HCT116 (cell line): ENCODE results near the gene CSNK2B.

ENCODE experiments used
- CEBPB ChIP-seq: IDR thresholded peaks from 2 replicates; pipeline ENCODE4 v1.6.1; 2012; ENCODE audit warnings: low read depth
- EZH2 ChIP-seq: fragments of 200-600 bp; sonication (generic); IDR thresholded peaks from 2 replicates; pipeline ENCODE4 v1.6.1; 2017; ENCODE audit warnings: antibody characterized with exemption, mixed run types
- EZH2phosphoT487 ChIP-seq: fragments of 200-600 bp; IDR thresholded peaks from 2 replicates; pipeline ENCODE4 v1.6.1; 2018; ENCODE audit warnings: antibody characterized with exemption, borderline replicate concordance
- JUND ChIP-seq: IDR thresholded peaks from 2 replicates; pipeline ENCODE4 v1.6.1; 2012
- POLR2A ChIP-seq: IDR thresholded peaks from 2 replicates; pipeline ENCODE4 v1.7.0; 2011; ENCODE audit warnings: borderline replicate concordance; ENCODE audit not compliant: insufficient read depth, insufficient read length; ENCODE audit errors: extremely low read depth
- POLR2AphosphoS5 ChIP-seq: IDR thresholded peaks from 2 replicates; pipeline ENCODE4 v1.6.1; 2011; ENCODE audit warnings: mild to moderate bottlenecking, low read depth, low read length, moderate library complexity
- RAD21 ChIP-seq: IDR thresholded peaks from 2 replicates; pipeline ENCODE4 v1.6.1; 2012; ENCODE audit warnings: low read depth, mild to moderate bottlenecking
- SRF ChIP-seq: IDR thresholded peaks from 2 replicates; pipeline ENCODE4 v1.6.1; 2012; ENCODE audit warnings: low read depth
- TF ChIP-seq, protein P1 (sequence below), 3 experiments: fragments of 200-600 bp in 1 of 3; sonication (generic) in 1 of 3; IDR thresholded peaks in 2 of 3; conservative IDR thresholded peaks in 1 of 3; 2 replicates each; pipeline ENCODE4 v1.5.1; 2012 to 2017; ENCODE audit warnings: low read depth in 2 of 3, low read length in 2 of 3, antibody characterized with exemption in 1 of 3, borderline replicate concordance in 1 of 3, control low read depth in 1 of 3, mild to moderate bottlenecking in 1 of 3, mixed read lengths in 1 of 3, mixed run types in 1 of 3, moderate library complexity in 1 of 3; ENCODE audit not compliant: insufficient read depth in 1 of 3
- TF ChIP-seq, protein P2 (sequence below): IDR thresholded peaks from 2 replicates; pipeline ENCODE4 v1.6.1; 2012; ENCODE audit warnings: low read depth
- TF ChIP-seq, protein P3 (sequence below): IDR thresholded peaks from 2 replicates; pipeline ENCODE4 v1.6.1; 2011; ENCODE audit warnings: mild to moderate bottlenecking, low read length, moderate library complexity; ENCODE audit not compliant: insufficient replicate concordance; ENCODE audit errors: extremely low read depth

DNA sequence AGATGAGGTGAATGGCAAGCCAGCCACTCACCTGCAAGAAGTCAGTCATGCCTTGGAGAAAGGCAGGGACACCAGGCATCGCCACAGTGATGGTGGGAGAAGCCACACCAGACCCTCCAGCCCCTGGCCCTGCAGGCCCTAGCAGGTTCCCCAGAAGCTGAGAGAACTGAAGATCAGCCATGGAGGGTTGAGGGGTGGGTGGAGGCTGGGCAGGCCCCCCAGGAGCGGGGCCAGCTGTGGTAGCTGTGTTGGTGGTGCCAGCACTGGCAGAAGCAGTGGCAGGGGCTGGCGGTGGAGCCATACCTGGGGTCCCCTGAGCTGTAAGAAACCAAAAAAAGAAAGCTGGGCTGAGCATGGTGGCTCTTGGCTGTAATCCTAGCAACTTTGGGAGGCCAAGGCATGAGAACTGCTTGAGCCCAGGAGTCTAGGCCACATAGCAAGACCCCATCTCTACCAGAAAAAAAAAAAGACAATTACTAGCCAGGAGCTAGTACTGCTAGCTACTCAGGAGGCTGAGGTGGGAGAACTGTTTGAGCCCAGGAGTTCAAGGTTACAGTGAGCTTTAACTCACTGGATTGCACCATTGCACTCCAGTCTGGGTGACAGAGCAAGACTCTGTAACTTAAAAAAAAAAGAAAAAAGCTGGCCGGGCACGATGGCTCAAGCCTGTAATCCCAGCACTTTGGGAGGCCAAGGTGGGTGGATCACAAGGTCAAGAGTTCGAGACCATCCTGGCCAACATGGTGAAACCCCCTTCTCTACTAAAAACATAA, 22.9 kb upstream of the CSNK2B start:
- TF ChIP-seq EZH2phosphoT487: no peak
- TF ChIP-seq POLR2A: no peak
- TF ChIP-seq, protein P1, sequence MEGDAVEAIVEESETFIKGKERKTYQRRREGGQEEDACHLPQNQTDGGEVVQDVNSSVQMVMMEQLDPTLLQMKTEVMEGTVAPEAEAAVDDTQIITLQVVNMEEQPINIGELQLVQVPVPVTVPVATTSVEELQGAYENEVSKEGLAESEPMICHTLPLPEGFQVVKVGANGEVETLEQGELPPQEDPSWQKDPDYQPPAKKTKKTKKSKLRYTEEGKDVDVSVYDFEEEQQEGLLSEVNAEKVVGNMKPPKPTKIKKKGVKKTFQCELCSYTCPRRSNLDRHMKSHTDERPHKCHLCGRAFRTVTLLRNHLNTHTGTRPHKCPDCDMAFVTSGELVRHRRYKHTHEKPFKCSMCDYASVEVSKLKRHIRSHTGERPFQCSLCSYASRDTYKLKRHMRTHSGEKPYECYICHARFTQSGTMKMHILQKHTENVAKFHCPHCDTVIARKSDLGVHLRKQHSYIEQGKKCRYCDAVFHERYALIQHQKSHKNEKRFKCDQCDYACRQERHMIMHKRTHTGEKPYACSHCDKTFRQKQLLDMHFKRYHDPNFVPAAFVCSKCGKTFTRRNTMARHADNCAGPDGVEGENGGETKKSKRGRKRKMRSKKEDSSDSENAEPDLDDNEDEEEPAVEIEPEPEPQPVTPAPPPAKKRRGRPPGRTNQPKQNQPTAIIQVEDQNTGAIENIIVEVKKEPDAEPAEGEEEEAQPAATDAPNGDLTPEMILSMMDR (IDR thresholded peaks at IDR 0.05 in 2 of 3, conservative IDR thresholded peaks at IDR 0.05 in 1 of 3; ENCODE audit: borderline replicate concordance in 1 of 3, insufficient read depth in 1 of 3, low read depth in 2 of 3, low read length in 2 of 3): no peak
- TF ChIP-seq EZH2: no peak
- no peak for TF ChIP-seq POLR2AphosphoS5
- TF ChIP-seq, protein P2, sequence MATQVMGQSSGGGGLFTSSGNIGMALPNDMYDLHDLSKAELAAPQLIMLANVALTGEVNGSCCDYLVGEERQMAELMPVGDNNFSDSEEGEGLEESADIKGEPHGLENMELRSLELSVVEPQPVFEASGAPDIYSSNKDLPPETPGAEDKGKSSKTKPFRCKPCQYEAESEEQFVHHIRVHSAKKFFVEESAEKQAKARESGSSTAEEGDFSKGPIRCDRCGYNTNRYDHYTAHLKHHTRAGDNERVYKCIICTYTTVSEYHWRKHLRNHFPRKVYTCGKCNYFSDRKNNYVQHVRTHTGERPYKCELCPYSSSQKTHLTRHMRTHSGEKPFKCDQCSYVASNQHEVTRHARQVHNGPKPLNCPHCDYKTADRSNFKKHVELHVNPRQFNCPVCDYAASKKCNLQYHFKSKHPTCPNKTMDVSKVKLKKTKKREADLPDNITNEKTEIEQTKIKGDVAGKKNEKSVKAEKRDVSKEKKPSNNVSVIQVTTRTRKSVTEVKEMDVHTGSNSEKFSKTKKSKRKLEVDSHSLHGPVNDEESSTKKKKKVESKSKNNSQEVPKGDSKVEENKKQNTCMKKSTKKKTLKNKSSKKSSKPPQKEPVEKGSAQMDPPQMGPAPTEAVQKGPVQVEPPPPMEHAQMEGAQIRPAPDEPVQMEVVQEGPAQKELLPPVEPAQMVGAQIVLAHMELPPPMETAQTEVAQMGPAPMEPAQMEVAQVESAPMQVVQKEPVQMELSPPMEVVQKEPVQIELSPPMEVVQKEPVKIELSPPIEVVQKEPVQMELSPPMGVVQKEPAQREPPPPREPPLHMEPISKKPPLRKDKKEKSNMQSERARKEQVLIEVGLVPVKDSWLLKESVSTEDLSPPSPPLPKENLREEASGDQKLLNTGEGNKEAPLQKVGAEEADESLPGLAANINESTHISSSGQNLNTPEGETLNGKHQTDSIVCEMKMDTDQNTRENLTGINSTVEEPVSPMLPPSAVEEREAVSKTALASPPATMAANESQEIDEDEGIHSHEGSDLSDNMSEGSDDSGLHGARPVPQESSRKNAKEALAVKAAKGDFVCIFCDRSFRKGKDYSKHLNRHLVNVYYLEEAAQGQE: no peak
- no peak for TF ChIP-seq CEBPB
- TF ChIP-seq SRF: no peak
- no peak for TF ChIP-seq JUND
- TF ChIP-seq, protein P3, sequence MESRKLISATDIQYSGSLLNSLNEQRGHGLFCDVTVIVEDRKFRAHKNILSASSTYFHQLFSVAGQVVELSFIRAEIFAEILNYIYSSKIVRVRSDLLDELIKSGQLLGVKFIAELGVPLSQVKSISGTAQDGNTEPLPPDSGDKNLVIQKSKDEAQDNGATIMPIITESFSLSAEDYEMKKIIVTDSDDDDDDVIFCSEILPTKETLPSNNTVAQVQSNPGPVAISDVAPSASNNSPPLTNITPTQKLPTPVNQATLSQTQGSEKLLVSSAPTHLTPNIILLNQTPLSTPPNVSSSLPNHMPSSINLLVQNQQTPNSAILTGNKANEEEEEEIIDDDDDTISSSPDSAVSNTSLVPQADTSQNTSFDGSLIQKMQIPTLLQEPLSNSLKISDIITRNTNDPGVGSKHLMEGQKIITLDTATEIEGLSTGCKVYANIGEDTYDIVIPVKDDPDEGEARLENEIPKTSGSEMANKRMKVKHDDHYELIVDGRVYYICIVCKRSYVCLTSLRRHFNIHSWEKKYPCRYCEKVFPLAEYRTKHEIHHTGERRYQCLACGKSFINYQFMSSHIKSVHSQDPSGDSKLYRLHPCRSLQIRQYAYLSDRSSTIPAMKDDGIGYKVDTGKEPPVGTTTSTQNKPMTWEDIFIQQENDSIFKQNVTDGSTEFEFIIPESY: no peak
- no peak for TF ChIP-seq RAD21
